ENCODE results near the gene C10orf53. TPM values are rescaled to one million over a fixed set of nuclear protein-coding genes. Genes with fewer than 3 reads are reported as not detected.
A peak's percentile ranks its signal among the peaks of the same experiment; 100 is the strongest.

Gene C10orf53
- total RNA-seq, 2 experiments from 2014 or later, result not detected

DNA sequence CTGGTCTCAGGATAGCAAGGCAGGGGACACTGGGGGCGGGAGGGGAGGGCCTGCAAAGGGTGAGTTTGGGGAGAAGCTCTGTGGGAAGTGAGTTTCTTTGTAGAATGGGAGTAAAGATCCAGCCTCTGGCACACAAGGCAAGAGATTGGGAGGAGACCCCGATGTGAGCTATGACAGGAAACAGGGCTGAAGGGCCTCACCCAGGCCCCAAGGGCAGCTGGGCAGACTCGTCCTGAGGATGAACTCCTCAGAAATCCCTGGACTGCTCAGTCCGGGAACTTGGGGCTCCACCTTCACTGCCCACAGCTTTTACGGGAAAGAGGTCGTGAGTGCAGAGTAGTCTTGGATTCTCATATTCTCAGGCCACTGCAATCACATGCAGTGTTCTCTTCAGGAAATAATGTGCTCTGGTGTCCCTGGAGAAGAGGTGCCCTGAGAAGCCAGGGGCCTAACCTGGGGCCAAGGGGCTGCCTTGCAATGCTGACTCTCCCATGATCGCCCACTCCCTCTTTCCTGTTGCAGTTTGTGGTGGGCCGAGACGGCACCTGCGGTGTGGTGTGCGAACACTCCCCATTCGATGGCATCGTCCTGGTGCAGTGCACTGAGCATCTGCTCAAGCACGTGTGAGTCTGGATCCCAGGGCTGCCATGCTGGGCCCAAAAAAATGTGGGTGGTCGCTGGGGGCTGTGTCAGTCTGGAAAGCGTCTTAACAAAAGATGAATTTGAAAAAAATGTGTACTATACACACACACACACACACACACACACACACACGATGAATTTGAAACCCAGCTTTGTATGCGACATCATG lies 31.3 kb upstream of the C10orf53 start:
- POLR2A ChIA-PET, result no interaction called here
- DNase-seq, result no peak
- Mint-ChIP-seq H3K9me3 (no peaks in the 10 kb centered on the region), H3K4me3 (no peak overlapping the region), H3K36me3 (ENCODE audit: low read depth) (no peaks in the 10 kb centered on the region), H3K27me3 (peaks cover 3% of the 10 kb centered on the region), H3K27ac (no peak overlapping the region), H3K4me1 (peaks cover 18% of the 10 kb centered on the region)
- CTCF ChIA-PET, result no interaction called here

DNA sequence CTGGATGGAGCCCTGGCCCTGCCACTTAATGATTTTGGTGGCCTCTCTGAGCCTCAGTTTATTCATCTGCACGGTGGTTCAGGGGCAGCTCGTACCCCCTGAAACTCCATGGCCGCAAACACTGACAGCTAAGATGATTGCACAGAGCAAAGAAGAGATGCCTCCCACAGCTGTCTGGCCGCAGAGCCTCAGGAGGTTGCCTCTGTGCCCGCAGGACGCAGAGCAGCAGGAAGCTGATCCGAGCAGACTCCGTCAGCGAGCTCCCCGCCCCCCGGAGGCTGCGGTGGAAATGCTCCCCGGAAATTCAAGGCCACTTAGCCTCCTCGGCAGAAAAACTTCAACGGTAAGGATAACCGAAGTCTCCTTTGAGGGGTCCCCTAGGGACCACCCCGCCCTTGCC lies 30.2 kb upstream of the C10orf53 start:
- ChIA-PET CTCF (interaction anchor here (0.6 to 1.4 kb wide), 5 partner anchors 12 to 467 kb away, joined by 3 read pairs; no protein-coding TSS in a partner anchor), POLR2A (no interaction called here)
- peak; percentile 48 for DNase-seq
- Mint-ChIP-seq H3K27me3 (peaks cover 3% of the 10 kb centered on the region), H3K4me3 (no peak overlapping the region), H3K27ac (no peak overlapping the region), H3K9me3 (no peaks in the 10 kb centered on the region), H3K4me1 (peaks cover 18% of the 10 kb centered on the region), H3K36me3 (ENCODE audit: low read depth) (no peaks in the 10 kb centered on the region)

DNA sequence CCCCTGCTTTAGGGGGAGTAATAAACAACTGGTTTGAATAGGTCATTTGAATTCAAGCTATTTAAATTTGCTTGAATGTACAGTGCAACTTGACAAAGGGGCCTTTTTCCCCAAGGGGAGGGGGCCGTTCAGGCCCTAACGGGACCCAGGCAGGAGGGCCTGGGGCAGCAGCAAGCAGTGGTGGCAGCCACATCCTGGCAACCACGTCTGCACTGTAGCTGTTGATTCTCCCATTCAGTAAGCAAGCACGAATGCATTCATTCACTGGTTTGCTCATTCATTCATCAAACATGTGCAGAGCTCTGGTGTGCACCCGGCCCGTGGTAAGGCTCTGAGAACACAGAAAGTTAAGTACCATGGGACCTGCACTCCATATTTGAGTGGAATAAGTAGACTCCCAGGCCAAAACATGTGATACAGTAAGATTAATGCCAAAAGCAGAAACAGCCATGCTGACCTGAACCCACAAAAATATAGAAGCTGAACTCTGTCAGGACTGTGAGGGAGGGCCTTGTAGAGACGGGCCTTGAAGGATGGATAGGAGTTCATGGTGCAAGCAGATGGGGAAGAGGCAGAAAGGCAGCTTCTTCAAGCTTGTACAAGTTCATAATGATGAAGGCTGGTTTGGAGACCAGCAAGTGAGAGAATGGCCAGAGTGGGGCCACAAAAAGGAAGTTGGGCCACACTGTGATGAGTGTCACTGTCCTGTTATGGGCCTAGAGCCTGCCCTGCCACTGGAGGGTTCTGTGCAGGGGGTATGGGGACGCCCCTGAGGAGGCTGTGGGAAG lies 29.3 kb upstream of the C10orf53 start:
- no peak overlapping the region for H3K4me3 Mint-ChIP-seq
- no peaks in the 10 kb centered on the region for H3K9me3 Mint-ChIP-seq
- ChIA-PET POLR2A (no interaction called here), CTCF (interaction anchor here (0.7 to 1.4 kb wide), 5 partner anchors 11 to 659 kb away, joined by 3 to 4 read pairs (median 3); no protein-coding TSS in a partner anchor)
- DNase-seq, result peak; percentile 11
- peaks cover 3% of the 10 kb centered on the region for H3K27me3 Mint-ChIP-seq
- H3K4me1 Mint-ChIP-seq, result peaks cover 18% of the 10 kb centered on the region
- no peaks in the 10 kb centered on the region for H3K36me3 Mint-ChIP-seq (ENCODE audit: low read depth)
- H3K27ac Mint-ChIP-seq, result no peak overlapping the region

DNA sequence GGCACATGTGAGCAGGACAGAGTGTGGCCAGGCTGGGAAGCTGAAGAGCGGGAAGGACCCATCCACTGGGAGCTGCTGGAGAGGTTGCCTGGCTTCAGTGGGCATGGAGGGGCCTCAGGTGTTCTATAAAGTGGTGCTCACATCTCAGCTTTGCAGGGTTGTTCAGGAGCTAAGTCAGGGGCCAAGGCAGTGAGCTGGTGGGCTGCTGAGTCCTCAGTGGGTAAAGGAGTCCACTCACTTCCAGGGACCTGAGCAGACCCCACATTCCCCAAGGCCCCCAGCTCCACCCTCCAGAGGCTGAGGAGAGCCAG lies 28.8 kb upstream of the C10orf53 start:
- Mint-ChIP-seq H3K4me3 (no peak overlapping the region), H3K27ac (no peak overlapping the region), H3K27me3 (peaks cover 3% of the 10 kb centered on the region), H3K9me3 (no peaks in the 10 kb centered on the region), H3K4me1 (peaks cover 18% of the 10 kb centered on the region), H3K36me3 (ENCODE audit: low read depth) (no peaks in the 10 kb centered on the region)
- no peak for DNase-seq
- ChIA-PET POLR2A (no interaction called here), CTCF (interaction anchor here (1.3 kb wide), 1 partner anchor 658 kb away, joined by 3 read pairs; no protein-coding TSS in a partner anchor)

DNA sequence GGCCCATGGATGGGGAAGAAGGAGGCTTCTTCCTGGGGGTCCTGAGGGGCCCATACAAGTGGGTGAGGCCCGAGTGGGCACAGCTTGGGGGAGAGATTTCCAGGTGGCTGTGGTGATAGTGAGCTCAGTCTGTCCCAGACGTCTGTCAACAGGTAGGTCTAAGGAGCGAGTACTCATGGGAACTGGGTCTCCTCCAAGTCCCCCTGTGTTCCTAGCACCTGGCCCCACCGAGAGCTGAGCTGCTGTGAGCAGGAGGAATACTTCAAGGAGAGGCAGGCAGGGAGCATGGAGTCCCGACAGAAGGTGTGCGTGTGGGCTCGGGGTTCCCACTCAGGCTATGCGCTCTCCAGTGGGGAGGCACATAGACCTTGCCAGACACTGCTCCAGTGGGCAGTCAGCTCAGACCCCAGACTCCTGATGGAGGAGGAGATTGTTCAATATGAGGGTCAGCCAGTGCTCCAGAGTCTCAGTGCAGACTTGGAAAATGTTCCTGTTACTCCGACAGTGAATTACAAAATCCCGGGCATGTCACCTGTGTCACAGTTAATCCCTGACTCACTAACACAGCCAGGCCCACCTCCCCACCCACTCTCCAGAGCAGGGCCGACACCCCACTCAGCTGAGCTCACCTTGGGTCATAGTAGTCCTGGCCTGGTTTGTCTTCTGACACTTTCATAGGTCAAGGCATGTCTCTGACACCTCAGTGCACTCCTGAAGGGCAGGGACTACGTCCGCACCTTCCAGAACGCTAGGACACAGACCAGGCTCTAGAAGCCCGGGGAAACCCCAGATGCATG lies 28.2 kb upstream of the C10orf53 start:
- Mint-ChIP-seq H3K4me1 (peaks cover 18% of the 10 kb centered on the region), H3K36me3 (ENCODE audit: low read depth) (no peaks in the 10 kb centered on the region), H3K9me3 (no peaks in the 10 kb centered on the region), H3K27me3 (peaks cover 4% of the 10 kb centered on the region), H3K4me3 (no peak overlapping the region), H3K27ac (no peak overlapping the region)
- ChIA-PET POLR2A (no interaction called here), CTCF (no interaction called here)
- DNase-seq, result no peak

DNA sequence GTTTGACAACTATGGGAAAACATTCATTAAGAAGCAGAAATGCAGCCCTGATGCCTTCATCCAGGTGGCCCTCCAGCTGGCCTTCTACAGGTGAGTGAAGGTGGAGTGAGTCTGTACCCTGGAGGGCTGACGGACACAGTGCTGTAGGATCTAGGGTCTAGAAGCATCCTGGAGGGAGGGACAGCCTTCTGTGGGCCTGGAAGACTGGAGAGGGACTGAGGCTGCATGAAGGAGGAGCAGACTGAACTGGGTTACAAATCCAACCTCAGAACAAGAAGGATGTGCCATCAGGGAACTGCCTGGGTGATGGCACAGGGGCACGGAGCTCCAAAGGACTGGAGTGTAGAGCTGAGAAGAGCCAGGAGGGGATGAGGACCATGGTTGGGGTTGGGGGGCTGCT lies 27.5 kb upstream of the C10orf53 start:
- Mint-ChIP-seq H3K27ac (no peak overlapping the region), H3K4me1 (peaks cover 18% of the 10 kb centered on the region), H3K36me3 (ENCODE audit: low read depth) (no peaks in the 10 kb centered on the region), H3K9me3 (peaks cover 2% of the 10 kb centered on the region), H3K4me3 (no peak overlapping the region), H3K27me3 (peaks cover 6% of the 10 kb centered on the region)
- ChIA-PET POLR2A (no interaction called here), CTCF (no interaction called here)
- DNase-seq, result no peak

DNA sequence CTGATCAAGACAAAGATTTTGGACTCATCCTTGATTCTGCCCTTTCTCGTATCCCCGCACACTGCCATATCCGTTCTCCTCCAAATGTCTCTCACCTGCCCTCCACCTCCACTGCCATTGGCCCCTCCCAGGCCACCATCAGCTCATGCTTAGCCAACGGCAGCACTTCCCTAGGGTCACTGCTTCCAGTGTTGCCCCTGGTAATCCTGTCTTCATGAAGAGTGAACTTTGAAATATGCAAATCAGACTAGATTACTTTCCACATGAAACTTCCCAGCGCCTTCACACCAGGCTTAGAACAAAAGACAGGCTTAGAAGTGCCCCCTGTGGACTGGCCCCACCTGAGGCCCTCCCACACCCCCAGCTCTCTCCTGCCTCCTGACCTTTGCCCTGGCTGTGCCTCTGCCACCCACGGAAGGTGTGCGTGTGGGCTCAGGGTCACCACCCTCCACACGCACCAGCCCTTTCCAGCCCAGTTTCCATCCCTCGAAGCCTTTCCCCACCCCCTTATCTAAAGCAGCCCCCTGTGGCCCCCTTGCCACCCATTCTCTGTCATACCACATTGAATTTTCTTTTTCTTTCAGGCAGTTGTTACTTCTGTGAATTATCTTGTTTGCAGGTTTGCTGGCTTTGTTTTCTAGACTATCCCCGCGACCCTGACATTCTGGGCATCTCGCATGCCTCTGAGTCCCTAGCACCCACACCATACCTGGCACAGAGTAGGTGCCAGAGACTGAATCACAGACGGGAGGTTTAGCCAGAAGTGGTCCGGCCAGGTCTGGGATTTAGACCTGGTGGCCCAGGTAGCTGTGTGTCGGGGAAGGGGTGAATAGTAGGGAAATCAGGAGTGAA lies 26.8 kb upstream of the C10orf53 start:
- no peak for DNase-seq
- POLR2A ChIA-PET, result no interaction called here
- no peaks in the 10 kb centered on the region for H3K36me3 Mint-ChIP-seq (ENCODE audit: low read depth)
- H3K4me3 Mint-ChIP-seq, result no peak overlapping the region
- H3K4me1 Mint-ChIP-seq, result peaks cover 18% of the 10 kb centered on the region
- peaks cover 4% of the 10 kb centered on the region for H3K27me3 Mint-ChIP-seq
- H3K27ac Mint-ChIP-seq, result no peak overlapping the region
- H3K9me3 Mint-ChIP-seq, result peaks cover 2% of the 10 kb centered on the region
- CTCF ChIA-PET, result no interaction called here

DNA sequence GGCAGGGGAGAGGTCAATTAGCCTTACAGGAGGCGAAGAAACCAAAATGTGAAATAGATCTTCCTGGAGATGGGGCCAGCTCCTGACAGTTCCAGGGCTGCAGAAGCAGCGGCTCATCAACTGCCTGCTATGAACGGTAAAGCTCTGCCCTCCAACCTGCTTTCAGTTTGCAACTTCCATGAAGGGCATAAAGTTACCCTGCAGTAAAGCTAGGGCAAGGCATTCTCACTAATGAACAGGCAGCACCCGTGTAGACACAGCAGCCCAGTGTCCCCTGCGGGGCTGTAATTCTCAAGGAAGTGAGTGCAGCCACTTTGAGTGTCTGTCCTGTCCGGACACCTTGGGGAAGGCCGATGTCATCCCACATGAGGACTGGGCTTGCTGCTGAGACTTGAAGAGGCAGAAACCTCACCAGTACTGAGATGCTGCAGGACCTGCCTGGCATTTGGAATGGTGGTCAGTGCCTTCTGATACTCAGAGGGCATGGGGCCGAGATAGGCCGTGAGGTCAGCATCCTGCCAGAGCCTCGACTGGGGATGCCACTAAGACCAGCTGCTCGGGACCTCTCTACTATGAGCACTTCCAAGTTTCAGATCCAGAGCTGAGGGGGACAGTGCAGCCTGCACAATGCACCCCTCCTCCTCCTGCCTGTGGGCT lies 26.1 kb upstream of the C10orf53 start:
- Mint-ChIP-seq H3K27me3 (peaks cover 3% of the 10 kb centered on the region), H3K36me3 (ENCODE audit: low read depth) (no peaks in the 10 kb centered on the region), H3K27ac (no peak overlapping the region), H3K4me3 (no peak overlapping the region), H3K9me3 (peaks cover 2% of the 10 kb centered on the region), H3K4me1 (peaks cover 17% of the 10 kb centered on the region)
- no peak for DNase-seq
- POLR2A ChIA-PET, result no interaction called here
- CTCF ChIA-PET, result no interaction called here

DNA sequence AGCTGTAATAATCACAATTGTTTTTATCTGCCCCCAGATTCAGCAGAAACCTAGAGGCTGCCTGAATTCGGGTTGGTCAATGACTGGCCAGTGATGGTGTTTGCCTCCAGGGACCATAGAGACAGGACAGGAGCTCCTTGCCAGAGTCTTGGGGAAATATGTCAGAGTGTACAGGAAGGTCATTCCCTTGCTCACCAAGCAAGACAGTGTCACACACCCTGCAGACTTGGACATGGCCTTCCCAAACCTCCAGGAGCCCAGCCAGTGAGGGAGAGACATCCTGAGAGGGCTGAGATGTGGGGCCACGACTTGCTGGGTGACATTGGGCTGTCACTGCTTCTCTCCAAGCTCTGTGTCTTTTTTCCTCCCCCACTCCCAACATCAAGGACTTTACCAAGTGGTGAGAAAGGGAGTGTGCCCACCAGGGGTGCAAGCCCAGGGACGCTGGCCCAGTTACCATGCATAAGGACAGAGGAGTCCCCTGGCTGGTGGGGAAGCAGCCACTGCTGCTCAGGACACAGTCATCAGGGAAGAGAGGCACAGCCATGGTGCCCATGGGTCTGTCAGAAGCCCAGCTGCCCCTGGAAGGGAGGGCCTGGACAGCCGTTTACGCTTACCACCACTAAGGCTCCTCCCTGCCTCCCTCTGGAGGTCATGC lies 25.3 kb upstream of the C10orf53 start:
- no peak overlapping the region for H3K4me3 Mint-ChIP-seq
- peaks cover 11% of the 10 kb centered on the region for H3K4me1 Mint-ChIP-seq
- ChIA-PET POLR2A (no interaction called here), CTCF (no interaction called here)
- no peaks in the 10 kb centered on the region for H3K36me3 Mint-ChIP-seq (ENCODE audit: low read depth)
- peaks cover 3% of the 10 kb centered on the region for H3K27me3 Mint-ChIP-seq
- no peak overlapping the region for H3K27ac Mint-ChIP-seq
- H3K9me3 Mint-ChIP-seq, result peaks cover 7% of the 10 kb centered on the region
- no peak for DNase-seq

DNA sequence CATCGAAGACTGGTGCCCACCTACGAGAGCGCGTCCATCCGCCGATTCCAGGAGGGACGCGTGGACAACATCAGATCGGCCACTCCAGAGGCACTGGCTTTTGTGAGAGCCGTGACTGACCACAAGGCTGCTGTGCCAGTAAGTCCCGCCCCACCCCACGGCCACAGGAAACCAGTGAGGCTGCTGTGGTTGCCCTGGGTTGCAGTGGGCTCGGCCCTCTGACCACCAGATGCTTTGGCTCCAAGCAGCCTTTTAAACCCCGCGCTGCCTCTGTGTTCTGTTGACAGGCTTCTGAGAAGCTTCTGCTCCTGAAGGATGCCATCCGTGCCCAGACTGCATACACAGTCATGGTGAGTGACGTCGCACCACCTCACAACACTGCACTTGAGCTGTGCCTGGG lies 24.4 kb upstream of the C10orf53 start:
- DNase-seq, result no peak
- ChIA-PET CTCF (no interaction called here), POLR2A (no interaction called here)
- Mint-ChIP-seq H3K27me3 (peaks cover 3% of the 10 kb centered on the region), H3K4me1 (peaks cover 2% of the 10 kb centered on the region), H3K36me3 (ENCODE audit: low read depth) (no peaks in the 10 kb centered on the region), H3K9me3 (peaks cover 12% of the 10 kb centered on the region), H3K4me3 (no peak overlapping the region), H3K27ac (no peak overlapping the region)

DNA sequence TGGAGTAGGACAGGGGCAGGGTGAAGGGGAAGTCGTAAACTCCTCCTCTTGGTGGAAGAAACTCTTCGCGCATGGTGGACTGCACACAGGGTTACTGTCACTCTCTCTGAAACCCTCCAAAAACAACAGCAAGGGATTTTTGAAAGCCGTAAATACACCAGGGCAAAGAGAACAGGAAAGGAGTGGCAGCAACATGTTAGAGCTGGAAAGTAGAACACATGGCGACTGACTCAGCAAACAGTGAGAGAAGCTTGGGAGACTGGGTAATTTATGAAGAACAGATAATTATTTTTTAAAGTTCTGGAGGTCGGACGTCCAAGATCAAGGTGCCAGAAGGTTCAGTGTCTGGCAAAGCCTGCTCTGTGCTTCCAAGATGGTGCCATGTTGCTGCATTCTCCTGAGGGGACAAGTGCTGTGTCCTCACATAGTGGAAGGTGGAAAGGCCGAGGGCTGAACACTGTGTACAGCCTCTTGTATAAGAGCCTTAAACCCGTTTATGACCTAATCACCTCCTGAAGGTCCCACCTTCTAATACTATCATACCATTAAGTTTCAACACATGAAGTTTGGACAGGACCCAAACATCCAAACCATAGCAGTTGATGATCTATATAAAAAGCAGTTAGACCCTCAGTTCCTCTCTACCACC lies 22.5 kb upstream of the C10orf53 start:
- ChIA-PET POLR2A (interaction anchor here (0.7 kb wide), 1 partner anchor 12 kb away, joined by 3 read pairs; no protein-coding TSS in a partner anchor), CTCF (no interaction called here)
- Mint-ChIP-seq H3K9me3 (peaks cover 12% of the 10 kb centered on the region), H3K36me3 (ENCODE audit: low read depth) (no peaks in the 10 kb centered on the region), H3K27ac (no peak overlapping the region), H3K4me3 (no peak overlapping the region), H3K4me1 (no peaks in the 10 kb centered on the region), H3K27me3 (peaks cover 3% of the 10 kb centered on the region)
- DNase-seq, result no peak
